Activated naive CD4-positive, alpha-beta T cell treated with anti-CD3 and anti-CD28 coated beads, Interleukin-2, amount 50 U/mL, for 24 hours (primary cell): ENCODE results near the gene SP8.

Experiments
- H3K27ac Mint-ChIP-seq: one replicate; pipeline ENCODE4 v1.8.0; 2021; ENCODE audit warnings: mild to moderate bottlenecking, mixed read lengths
- H3K27me3 Mint-ChIP-seq: one replicate; pipeline ENCODE4 v1.8.0; 2021; ENCODE audit warnings: mixed read lengths
- H3K36me3 Mint-ChIP-seq: one replicate; pipeline ENCODE4 v1.8.0; 2021; ENCODE audit warnings: mixed read lengths
- H3K4me1 Mint-ChIP-seq: one replicate; pipeline ENCODE4 v1.8.0; 2021; ENCODE audit warnings: mixed read lengths
- H3K4me3 Mint-ChIP-seq: one replicate; pipeline ENCODE4 v1.8.0; 2021; ENCODE audit warnings: mild to moderate bottlenecking, mixed read lengths
- H3K9me3 Mint-ChIP-seq: one replicate; pipeline ENCODE4 v1.8.0; 2021; ENCODE audit warnings: mixed read lengths

Gene SP8

DNA sequence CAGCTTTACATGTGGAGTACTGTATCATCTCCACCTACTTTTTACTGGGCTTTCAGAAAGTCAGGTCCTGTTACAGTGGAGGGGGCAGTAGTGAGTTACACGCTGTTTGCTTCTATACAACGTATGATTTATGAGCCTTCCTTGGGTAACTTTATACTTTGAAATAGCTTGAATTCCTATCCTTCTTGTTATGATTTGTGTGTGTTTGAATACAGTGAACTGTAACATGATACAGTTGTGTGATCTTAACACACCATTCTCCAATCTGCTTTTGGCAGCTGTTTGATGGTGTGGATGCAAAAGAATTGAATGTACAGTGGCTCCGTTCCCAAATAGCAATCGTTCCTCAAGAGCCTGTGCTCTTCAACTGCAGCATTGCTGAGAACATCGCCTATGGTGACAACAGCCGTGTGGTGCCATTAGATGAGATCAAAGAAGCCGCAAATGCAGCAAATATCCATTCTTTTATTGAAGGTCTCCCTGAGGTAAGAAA is 41.7 kb downstream of the SP8 start:
- no peaks in the 10 kb centered on the region for H3K4me1 Mint-ChIP-seq
- no peak overlapping the region for H3K4me3 Mint-ChIP-seq
- H3K27me3 Mint-ChIP-seq = peaks cover 5% of the 10 kb centered on the region
- H3K36me3 Mint-ChIP-seq = no peaks in the 10 kb centered on the region
- no peak overlapping the region for H3K27ac Mint-ChIP-seq
- H3K9me3 Mint-ChIP-seq = no peaks in the 10 kb centered on the region

DNA sequence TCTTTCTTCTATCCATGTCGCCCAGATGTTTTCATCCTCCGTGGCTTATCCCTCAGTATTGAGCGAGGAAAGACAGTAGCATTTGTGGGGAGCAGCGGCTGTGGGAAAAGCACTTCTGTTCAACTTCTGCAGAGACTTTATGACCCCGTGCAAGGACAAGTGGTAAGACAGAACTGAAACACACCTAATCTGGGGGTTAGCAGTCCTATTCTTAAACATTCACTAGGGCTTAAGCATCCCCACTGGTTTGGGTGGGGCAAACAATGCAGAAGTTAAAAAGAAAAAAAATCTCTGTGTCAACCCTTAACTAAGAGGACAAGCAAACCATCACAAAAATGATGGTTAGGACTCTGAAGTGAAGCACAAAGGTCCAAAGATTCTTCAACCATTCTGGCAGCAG is 43.8 kb downstream of the SP8 start:
- H3K9me3 Mint-ChIP-seq = no peaks in the 10 kb centered on the region
- H3K27ac Mint-ChIP-seq = no peak overlapping the region
- peaks cover 3% of the 10 kb centered on the region for H3K27me3 Mint-ChIP-seq
- no peaks in the 10 kb centered on the region for H3K4me1 Mint-ChIP-seq
- H3K36me3 Mint-ChIP-seq = no peaks in the 10 kb centered on the region
- no peak overlapping the region for H3K4me3 Mint-ChIP-seq

DNA sequence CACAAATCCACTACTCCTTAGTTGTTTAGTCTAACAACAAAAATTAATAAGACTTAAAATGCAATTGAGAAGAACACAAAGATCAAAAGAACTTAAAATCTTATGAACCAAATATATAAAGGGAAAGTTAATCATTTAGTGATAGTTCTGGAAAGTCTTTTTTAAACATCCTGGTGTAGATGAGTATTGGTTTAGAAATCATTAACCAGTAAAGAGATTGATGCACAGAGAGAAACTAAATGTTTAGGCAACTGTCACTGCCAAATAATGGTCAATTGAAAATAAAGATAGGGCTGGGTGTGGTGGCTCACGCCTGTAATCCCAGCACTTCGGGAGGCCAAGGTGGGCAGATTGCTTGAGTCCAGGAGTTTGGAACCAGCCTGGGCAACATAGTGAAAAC is 44.9 kb downstream of the SP8 start:
- no peaks in the 10 kb centered on the region for H3K36me3 Mint-ChIP-seq
- H3K9me3 Mint-ChIP-seq = no peaks in the 10 kb centered on the region
- no peak overlapping the region for H3K4me3 Mint-ChIP-seq
- H3K27me3 Mint-ChIP-seq = peaks cover 6% of the 10 kb centered on the region
- no peak overlapping the region for H3K27ac Mint-ChIP-seq
- no peaks in the 10 kb centered on the region for H3K4me1 Mint-ChIP-seq

DNA sequence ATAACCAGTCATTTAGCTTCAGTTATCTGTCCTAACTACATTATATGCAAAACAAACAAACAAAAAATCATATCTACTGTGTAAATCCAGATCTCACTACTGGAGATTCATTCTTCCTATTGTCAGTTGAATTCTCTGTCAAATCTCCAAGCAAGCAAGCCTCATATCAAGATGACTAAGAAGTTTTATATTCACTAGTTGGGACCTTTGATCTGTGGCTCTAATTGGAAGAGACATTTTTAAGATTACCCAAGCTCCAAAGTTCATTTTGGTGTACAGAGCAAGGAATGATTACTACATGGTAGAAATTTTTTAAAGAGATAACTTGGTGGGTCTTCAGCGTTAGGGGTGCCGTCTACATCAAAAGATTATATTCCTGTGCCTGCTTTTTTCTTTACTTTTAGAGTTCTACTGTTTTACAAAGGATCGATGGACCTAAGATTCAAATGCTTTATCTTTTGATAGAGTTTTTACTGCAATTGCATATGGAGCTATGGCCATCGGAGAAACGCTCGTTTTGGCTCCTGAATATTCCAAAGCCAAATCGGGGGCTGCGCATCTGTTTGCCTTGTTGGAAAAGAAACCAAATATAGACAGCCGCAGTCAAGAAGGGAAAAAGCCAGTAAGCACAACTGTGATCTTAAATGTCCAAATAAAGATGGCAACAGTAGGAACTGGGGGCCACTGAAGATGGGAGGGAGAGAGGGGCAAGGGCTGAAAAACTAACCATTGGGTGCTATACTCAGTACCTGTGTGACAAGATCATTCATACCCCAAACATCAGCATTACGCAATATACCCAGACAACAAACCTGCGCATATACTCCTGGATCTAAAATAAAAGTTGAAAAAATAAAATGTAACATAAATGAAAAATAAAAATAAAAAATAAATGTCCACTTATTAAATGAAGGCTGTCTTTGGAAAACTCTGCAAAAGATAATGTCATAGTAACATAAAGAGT is 47.9 kb downstream of the SP8 start:
- Mint-ChIP-seq H3K9me3 (no peaks in the 10 kb centered on the region), H3K36me3 (no peaks in the 10 kb centered on the region), H3K27me3 (peaks cover 5% of the 10 kb centered on the region), H3K27ac (no peak overlapping the region), H3K4me1 (no peaks in the 10 kb centered on the region), H3K4me3 (no peak overlapping the region)

DNA sequence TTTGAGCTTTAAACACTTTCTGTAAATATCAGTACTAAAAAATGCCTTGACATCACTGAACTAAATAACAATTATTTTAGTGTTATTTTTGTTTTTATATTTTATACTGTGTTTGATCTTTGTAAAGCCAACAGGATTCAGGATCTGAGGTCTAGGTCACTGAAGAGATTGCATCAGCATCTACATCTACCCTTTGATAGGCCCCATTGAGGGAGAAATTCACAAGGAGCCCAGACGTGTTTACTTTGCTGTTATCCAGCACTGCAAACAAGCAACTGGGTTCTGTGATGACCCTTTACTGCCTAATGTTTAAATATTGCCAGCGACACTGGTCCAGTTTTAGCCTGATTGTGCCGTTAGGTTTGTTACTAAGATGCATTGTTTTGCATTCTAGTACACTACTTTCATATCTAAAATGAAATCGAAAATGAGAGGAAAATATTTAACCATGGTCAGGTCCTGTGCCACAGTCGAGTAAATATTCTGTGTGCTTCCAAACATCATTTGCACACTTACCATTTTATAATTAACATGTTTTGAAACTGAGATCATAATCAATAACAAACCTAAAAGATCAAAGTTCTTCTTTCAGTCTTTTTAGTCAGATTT is 48.7 kb downstream of the SP8 start:
- Mint-ChIP-seq H3K4me3 (no peak overlapping the region), H3K27me3 (peaks cover 3% of the 10 kb centered on the region)

DNA sequence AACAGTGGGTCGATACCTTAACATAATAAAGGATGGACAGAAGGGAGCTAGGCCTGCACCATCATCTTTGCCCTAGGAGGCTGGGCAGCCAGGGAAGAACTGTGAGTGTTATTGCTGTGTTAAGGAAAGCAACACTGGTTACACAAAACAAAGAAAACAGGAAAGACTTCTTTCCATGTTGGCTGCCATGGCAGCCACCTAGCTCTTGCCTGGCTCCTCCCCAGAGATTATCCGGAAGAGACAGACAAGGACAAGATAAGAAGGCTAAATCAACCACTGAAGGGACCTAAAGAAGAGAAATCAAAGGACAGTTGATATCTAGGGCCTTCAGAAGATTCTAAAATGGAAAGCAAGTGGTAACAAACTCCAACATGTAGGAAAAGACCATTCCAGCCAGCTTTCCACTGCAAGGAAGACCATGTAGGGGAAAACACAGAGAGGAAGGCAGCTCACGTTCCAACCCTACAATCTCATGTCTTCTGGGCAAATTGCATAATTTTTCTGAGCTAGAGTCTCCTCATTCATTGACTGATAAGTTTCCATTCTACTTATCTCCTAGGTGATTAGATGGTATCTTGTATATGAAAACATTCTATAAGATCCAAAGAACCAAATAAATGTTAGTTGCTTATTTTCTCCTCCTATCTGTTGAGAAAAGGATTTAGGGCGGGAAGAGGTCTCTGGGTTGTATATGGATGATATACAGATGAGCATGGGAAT is 51.2 kb downstream of the SP8 start:
- no peaks in the 10 kb centered on the region for H3K4me1 Mint-ChIP-seq
- H3K9me3 Mint-ChIP-seq = no peaks in the 10 kb centered on the region
- H3K27ac Mint-ChIP-seq = no peak overlapping the region
- peaks cover 3% of the 10 kb centered on the region for H3K27me3 Mint-ChIP-seq
- H3K4me3 Mint-ChIP-seq = no peak overlapping the region
- H3K36me3 Mint-ChIP-seq = no peaks in the 10 kb centered on the region

More for the DNA sequence above, 48.7 kb downstream of the SP8 start:
- no peaks in the 10 kb centered on the region for H3K9me3 Mint-ChIP-seq
- no peaks in the 10 kb centered on the region for H3K36me3 Mint-ChIP-seq
- H3K4me1 Mint-ChIP-seq = no peaks in the 10 kb centered on the region
- no peak overlapping the region for H3K27ac Mint-ChIP-seq
